B cell (primary cell): ENCODE measurements around the gene CAMTA2. TPM values are rescaled to one million over a fixed set of nuclear protein-coding genes. Genes with fewer than 3 reads are reported as not detected.
A peak's percentile ranks its signal among the peaks of the same experiment; 100 is the strongest.

Experiments
- ATAC-seq: fragments of 200-7000 bp; cut with Tn5 transposase; one replicate; pipeline ENCODE4 v1.10.0; 2021; ENCODE audit warnings: low read depth, mild to moderate bottlenecking, moderate number of reproducible peaks, moderate library complexity
- CTCF ChIA-PET: fragments of 350-600 bp; sonication (Branson Sonifier 250); formaldehyde crosslinking; loops from one replicate; lab custom pipeline; 2021; ENCODE audit warnings: antibody characterized with exemption, inconsistent platforms; lab: Charles Lee
- POLR2A ChIA-PET: fragments of 350-600 bp; sonication (Branson Sonifier 250); formaldehyde crosslinking; loops from one replicate; lab custom pipeline; 2021; ENCODE audit warnings: antibody characterized with exemption; lab: Charles Lee
- DNase-seq: peaks from one replicate; pipeline ENCODE4 v3.0.0; 2013
- H2AFZ ChIP-seq: 2 replicates; pipeline ENCODE4 v1.6.1; 2012; ENCODE audit warnings: mild to moderate bottlenecking, low read depth, low read length; ENCODE audit not compliant: insufficient read depth, poor library complexity, severe bottlenecking
- H3K27ac ChIP-seq, 2 donors: 1 replicate in 1 of 2; 2 replicates in 1 of 2; pipeline ENCODE4 v1.5.1; 2012 to 2013; ENCODE audit warnings: low read length in 2 of 2, mild to moderate bottlenecking in 2 of 2, moderate library complexity in 1 of 2
- H3K27me3 ChIP-seq, 4 experiments: fragments of 200-600 bp in 1 of 4; sonication (generic) in 1 of 4; replicated peaks in 1 of 4; 1 replicate in 2 of 4; 2 replicates in 2 of 4; pipeline versions ENCODE4 v1.6.1 to v1.7.0; 2013 to 2016; ENCODE audit warnings: low read length in 3 of 4, mild to moderate bottlenecking in 2 of 4, mixed read lengths in 1 of 4, moderate library complexity in 1 of 4; ENCODE audit not compliant: insufficient read depth in 4 of 4, control insufficient read depth in 3 of 4; ENCODE audit errors: control extremely low read depth in 1 of 4
- H3K36me3 ChIP-seq, 2 experiments: replicated peaks in 1 of 2; 1 replicate in 1 of 2; 2 replicates in 1 of 2; pipeline versions ENCODE4 v1.6.1 to v1.7.1; 2013; ENCODE audit warnings: low read length in 1 of 2; ENCODE audit not compliant: insufficient read depth in 2 of 2, control insufficient read depth in 1 of 2; ENCODE audit errors: control extremely low read depth in 1 of 2, extremely low read depth in 1 of 2
- H3K4me1 ChIP-seq, 2 donors: fragments of 200-600 bp in 1 of 2; sonication (generic) in 1 of 2; 1 replicate in 1 of 2; 2 replicates in 1 of 2; pipeline versions ENCODE4 v1.5.1 to v1.6.1; 2013 to 2017; ENCODE audit warnings: low read length in 2 of 2; ENCODE audit not compliant: control insufficient read depth in 2 of 2, insufficient read depth in 2 of 2
- H3K4me2 ChIP-seq: replicated peaks from 2 replicates; pipeline ENCODE3; 2012; ENCODE audit warnings: mild to moderate bottlenecking, low read depth, low read length; ENCODE audit not compliant: poor library complexity, severe bottlenecking
- H3K4me3 ChIP-seq, 5 experiments: fragments of 200-600 bp in 1 of 5; sonication (generic) in 1 of 5; 1 replicate in 3 of 5; 2 replicates in 2 of 5; pipeline versions ENCODE4 v1.5.1 to v1.7.0; 2011 to 2016; ENCODE audit warnings: low read length in 4 of 5, mild to moderate bottlenecking in 4 of 5, low read depth in 2 of 5, control low read depth in 1 of 5, moderate library complexity in 1 of 5; ENCODE audit not compliant: insufficient read depth in 1 of 5; ENCODE audit errors: control extremely low read depth in 1 of 5, extremely low read depth in 1 of 5
- H3K79me2 ChIP-seq: fragments of 200-600 bp; sonication (generic); one replicate; pipeline ENCODE4 v1.6.0; 2016; ENCODE audit warnings: low read length; ENCODE audit not compliant: control insufficient read depth, insufficient read depth
- H3K9ac ChIP-seq: fragments of 200-600 bp; sonication (generic); 2 replicates; pipeline ENCODE4 v1.6.1; 2017; ENCODE audit warnings: mild to moderate bottlenecking, low read length, moderate library complexity
- H3K9me3 ChIP-seq, 3 donors: one replicate each; pipeline versions ENCODE4 v1.6.1 to v1.7.1; 2013; ENCODE audit warnings: low read length in 2 of 3; ENCODE audit not compliant: control insufficient read depth in 2 of 3, insufficient read depth in 1 of 3; ENCODE audit errors: control extremely low read depth in 1 of 3
- H4K20me1 ChIP-seq: 2 replicates; pipeline ENCODE4 v1.6.0; 2012; ENCODE audit warnings: mild to moderate bottlenecking, low read length; ENCODE audit not compliant: insufficient read depth, control insufficient read depth, poor library complexity, severe bottlenecking
- H3K27ac Mint-ChIP-seq: one replicate; pipeline ENCODE4 v1.8.0; 2021; ENCODE audit warnings: mixed read lengths
- H3K27me3 Mint-ChIP-seq: one replicate; pipeline ENCODE4 v1.8.0; 2021; ENCODE audit warnings: mixed read lengths
- H3K4me1 Mint-ChIP-seq: one replicate; pipeline ENCODE4 v1.8.0; 2021; ENCODE audit warnings: mixed read lengths
- H3K4me3 Mint-ChIP-seq: one replicate; pipeline ENCODE4 v1.8.0; 2021; ENCODE audit warnings: mixed read lengths
- H3K9me3 Mint-ChIP-seq: one replicate; pipeline ENCODE4 v1.8.0; 2022; ENCODE audit warnings: mixed read lengths; ENCODE audit not compliant: insufficient read depth
- CTCF ChIP-seq: fragments of 200-600 bp; IDR thresholded peaks from one replicate; pipeline ENCODE4 v1.8.0; 2022; ENCODE audit warnings: antibody characterized with exemption, mild to moderate bottlenecking
- EZH2 ChIP-seq: IDR thresholded peaks from 2 replicates; pipeline ENCODE4 v1.6.1; 2012; ENCODE audit warnings: borderline replicate concordance, low read depth, mild to moderate bottlenecking, moderate library complexity, low read length; ENCODE audit not compliant: insufficient read depth, poor library complexity, severe bottlenecking
- WGBS: methylation state at CpG from one replicate; pipeline ENCODE4 v1.1.5; 2013; ENCODE audit warnings: missing lambda C conversion rate; ENCODE audit not compliant: insufficient coverage; 5-methylcytosine and 5-hydroxymethylcytosine counted together
- intact Hi-C: fragments of 100-400 bp; cut with micrococcal nuclease; formaldehyde crosslinking; loops from one replicate; pipeline ENCODE4 v1.10.0; 2022
- polyA minus RNA-seq: library from RNA; depleted of rRNA, polyadenylated mRNA; stranded (reverse); fragments of >200 nt; gene quantifications from 2 replicates; pipeline ENCODE4 v1.2.3, GENCODE V29; 2012
- polyA plus RNA-seq: library from polyadenylated mRNA; depleted of rRNA; stranded (reverse); fragments of >200 nt; gene quantifications from 2 replicates; pipeline ENCODE4 v1.2.3, GENCODE V29; 2012
- total RNA-seq, 2 donors: library from RNA; stranded (reverse); fragments of 120-200 nt in 1 of 2; gene quantifications; 1 replicate in 1 of 2; 2 replicates in 1 of 2; pipeline versions ENCODE4 v1.2.3 to v1.2.4, GENCODE V29; 2013 to 2022

Gene CAMTA2
- 57.6 and 57.9 TPM in 2 replicates for total RNA-seq
- 6.8 TPM for total RNA-seq (2013)
- 37.1 and 48.3 TPM in 2 replicates for polyA plus RNA-seq
- 11.2 and 19.0 TPM in 2 replicates for polyA minus RNA-seq

- TF ChIP-seq CTCF (peak; percentile 88), EZH2 (no peak)
- Mint-ChIP-seq H3K4me1 (peaks cover 35% of the 10 kb centered on the region), H3K27me3 (no peaks in the 10 kb centered on the region), H3K4me3 (peak within 1 kb of the TSS; percentile 91), H3K27ac (peak within 1 kb of the TSS; percentile 90), H3K9me3 (no peaks in the 10 kb centered on the region)
- peak within 1 kb of the TSS; percentile 84 to 90 for H3K27ac ChIP-seq
- no peaks in the 10 kb centered on the region for H3K27me3 ChIP-seq
- H3K79me2 ChIP-seq, result peaks cover 6% of the 10 kb centered on the region
- peak; percentile 89 for ATAC-seq
- no peaks in the 10 kb centered on the region for H3K9me3 ChIP-seq
- ChIA-PET CTCF (interaction anchor here (0.7 to 5.9 kb wide), 16 partner anchors 8 to 325 kb away, joined by 3 to 35 read pairs (median 3); partner anchors contain the start of genes CHRNE, INCA1, KIF1C and RNF167), POLR2A (interaction anchor here (0.6 to 3.1 kb wide), 9 partner anchors 10 to 620 kb away, joined by 3 to 11 read pairs (median 6); partner anchors contain the start of genes INCA1, KIF1C, RNF167 and SLC25A11)
- peak within 1 kb of the TSS; percentile 95 for H3K4me2 ChIP-seq
- peak within 1 kb of the TSS; percentile 96 for H2AFZ ChIP-seq
- H3K4me1 ChIP-seq, result peaks cover 21 to 28% of the 10 kb centered on the region in 2 donors
- DNase-seq, result peak; percentile 91
- peaks cover 0 to 10% of the 10 kb centered on the region in 2 experiments for H3K36me3 ChIP-seq
- H3K9ac ChIP-seq, result peak within 1 kb of the TSS; percentile 88
- intact Hi-C loops, result loop anchor here (1.0 to 5.0 kb wide), 5 partner anchors 10 to 125 kb away; partner anchors contain the start of genes INCA1, KIF1C, SPAG7 and ZNF232
- no peaks in the 10 kb centered on the region for H4K20me1 ChIP-seq
- WGBS, result 2% methylated on average over 61 of the region's 78 CpGs
- H3K4me3 ChIP-seq, result peak within 1 kb of the TSS; percentile 67 to 96 (median 81)
Observed at GRCh38 chr17:4986951-4987766, at the start of gene CAMTA2. CAMTA2 (minus strand) TSS chr17:4987675; CDS start chr17:4986222, 1,453 bp downstream.
